ENCODE data around the gene CTDP1. TPM values are rescaled to one million over a fixed set of nuclear protein-coding genes. Genes with fewer than 3 reads are reported as not detected.
"Not testable (repeated sequence)": the region's sequence is repeated elsewhere in the genome, so short reads cannot be mapped to it uniquely, and the experiment has no call there.

The CTDP1 gene
- total RNA-seq, 2 experiments from 2014 or later: 34.8 to 38.0 TPM

GRCh38 chr18:79692886-79693285, 13.3 kb downstream of the CTDP1 start:
- no peaks in the 10 kb centered on the region for H3K9me3 Mint-ChIP-seq
- no peak overlapping the region for H3K27ac Mint-ChIP-seq
- H3K4me1 Mint-ChIP-seq: peaks cover 7% of the 10 kb centered on the region
- H3K4me3 Mint-ChIP-seq: no peak overlapping the region
- H3K27me3 Mint-ChIP-seq: no peaks in the 10 kb centered on the region
- DNase-seq: no peak
- ChIA-PET CTCF (no interaction called here), POLR2A (no interaction called here)
- H3K36me3 Mint-ChIP-seq (ENCODE audit: low read depth): peaks cover 25% of the 10 kb centered on the region

GRCh38 chr18:79693561-79694205, 14.1 kb downstream of the CTDP1 start:
- Mint-ChIP-seq H3K36me3 (ENCODE audit: low read depth) (peaks cover 33% of the 10 kb centered on the region), H3K4me3 (no peak overlapping the region)
- POLR2A ChIA-PET: no interaction called here

GRCh38 chr18:79694206-79694894, 14.7 kb downstream of the CTDP1 start:
- DNase-seq, POLR2A ChIA-PET, H3K27ac Mint-ChIP-seq, CTCF ChIA-PET, H3K27me3 Mint-ChIP-seq, H3K9me3 Mint-ChIP-seq, H3K4me1 Mint-ChIP-seq, H3K4me3 Mint-ChIP-seq: not testable (repeated sequence)
- H3K36me3 Mint-ChIP-seq (ENCODE audit: low read depth): peaks cover 38% of the 10 kb centered on the region

More at GRCh38 chr18:79693561-79694205, 14.1 kb downstream of the CTDP1 start:
- DNase-seq: no peak
- Mint-ChIP-seq H3K4me1 (peaks cover 4% of the 10 kb centered on the region), H3K9me3 (no peaks in the 10 kb centered on the region), H3K27me3 (no peaks in the 10 kb centered on the region), H3K27ac (no peak overlapping the region)
- CTCF ChIA-PET: no interaction called here

GRCh38 chr18:79694895-79695213, 15.3 kb downstream of the CTDP1 start:
- H3K4me1 Mint-ChIP-seq: no peaks in the 10 kb centered on the region
- no peaks in the 10 kb centered on the region for H3K27me3 Mint-ChIP-seq
- CTCF ChIA-PET: no interaction called here
- POLR2A ChIA-PET: no interaction called here
- no peak overlapping the region for H3K27ac Mint-ChIP-seq
- H3K9me3 Mint-ChIP-seq: no peaks in the 10 kb centered on the region
- no peak for DNase-seq
- no peak overlapping the region for H3K4me3 Mint-ChIP-seq
- H3K36me3 Mint-ChIP-seq (ENCODE audit: low read depth): peaks cover 43% of the 10 kb centered on the region

- Mint-ChIP-seq H3K27me3 (no peaks in the 10 kb centered on the region), H3K4me1 (no peaks in the 10 kb centered on the region), H3K27ac (no peak overlapping the region), H3K9me3 (no peaks in the 10 kb centered on the region), H3K36me3 (ENCODE audit: low read depth) (peaks cover 47% of the 10 kb centered on the region), H3K4me3 (no peak overlapping the region)
- POLR2A ChIA-PET: no interaction called here
- CTCF ChIA-PET: no interaction called here
- DNase-seq: no peak
Measured at GRCh38 chr18:79695269-79695668, 15.7 kb downstream of the CTDP1 start.

GRCh38 chr18:79695856-79696850, 16.6 kb downstream of the CTDP1 start:
- CTCF ChIA-PET: no interaction called here
- POLR2A ChIA-PET: no interaction called here

GRCh38 chr18:79697178-79697577, 17.6 kb downstream of the CTDP1 start:
- H3K27ac Mint-ChIP-seq: no peak overlapping the region
- H3K4me3 Mint-ChIP-seq: no peak overlapping the region
- POLR2A ChIA-PET: no interaction called here

More at GRCh38 chr18:79695856-79696850, 16.6 kb downstream of the CTDP1 start:
- H3K27ac Mint-ChIP-seq: no peak overlapping the region
- peaks cover 55% of the 10 kb centered on the region for H3K36me3 Mint-ChIP-seq (ENCODE audit: low read depth)
- H3K4me3 Mint-ChIP-seq: no peak overlapping the region
- H3K27me3 Mint-ChIP-seq: no peaks in the 10 kb centered on the region
- no peaks in the 10 kb centered on the region for H3K9me3 Mint-ChIP-seq
- no peaks in the 10 kb centered on the region for H3K4me1 Mint-ChIP-seq
- DNase-seq: no peak

GRCh38 chr18:79697976-79698375, 18.4 kb downstream of the CTDP1 start:
- H3K36me3 Mint-ChIP-seq (ENCODE audit: low read depth): peaks cover 59% of the 10 kb centered on the region

More at GRCh38 chr18:79697178-79697577, 17.6 kb downstream of the CTDP1 start:
- peaks cover 61% of the 10 kb centered on the region for H3K36me3 Mint-ChIP-seq (ENCODE audit: low read depth)
- H3K4me1 Mint-ChIP-seq: no peaks in the 10 kb centered on the region
- no peak for DNase-seq
- CTCF ChIA-PET: no interaction called here
- H3K9me3 Mint-ChIP-seq: no peaks in the 10 kb centered on the region
- no peaks in the 10 kb centered on the region for H3K27me3 Mint-ChIP-seq

GRCh38 chr18:79698668-79699335, 19.2 kb downstream of the CTDP1 start:
- H3K4me1 Mint-ChIP-seq: no peaks in the 10 kb centered on the region
- no peaks in the 10 kb centered on the region for H3K9me3 Mint-ChIP-seq
- no peaks in the 10 kb centered on the region for H3K27me3 Mint-ChIP-seq
- ChIA-PET POLR2A (no interaction called here), CTCF (no interaction called here)
- no peak overlapping the region for H3K4me3 Mint-ChIP-seq
- DNase-seq: no peak
- H3K27ac Mint-ChIP-seq: no peak overlapping the region
- H3K36me3 Mint-ChIP-seq (ENCODE audit: low read depth): peaks cover 65% of the 10 kb centered on the region

More at GRCh38 chr18:79697976-79698375, 18.4 kb downstream of the CTDP1 start:
- CTCF ChIA-PET: no interaction called here
- no peak for DNase-seq
- Mint-ChIP-seq H3K27me3 (no peaks in the 10 kb centered on the region), H3K27ac (no peak overlapping the region), H3K4me1 (no peaks in the 10 kb centered on the region), H3K4me3 (no peak overlapping the region), H3K9me3 (no peaks in the 10 kb centered on the region)
- POLR2A ChIA-PET: no interaction called here

- CTCF ChIA-PET: no interaction called here
- POLR2A ChIA-PET: no interaction called here
- Mint-ChIP-seq H3K27ac (no peak overlapping the region), H3K36me3 (ENCODE audit: low read depth) (peaks cover 73% of the 10 kb centered on the region), H3K27me3 (no peaks in the 10 kb centered on the region), H3K4me1 (no peaks in the 10 kb centered on the region), H3K9me3 (no peaks in the 10 kb centered on the region), H3K4me3 (no peak overlapping the region)
- DNase-seq: no peak
Measured at GRCh38 chr18:79699653-79700052, 20.1 kb downstream of the CTDP1 start.

- Mint-ChIP-seq H3K4me1 (no peaks in the 10 kb centered on the region), H3K9me3 (no peaks in the 10 kb centered on the region), H3K27me3 (no peaks in the 10 kb centered on the region), H3K4me3 (no peak overlapping the region), H3K36me3 (ENCODE audit: low read depth) (peaks cover 83% of the 10 kb centered on the region), H3K27ac (no peak overlapping the region)
- CTCF ChIA-PET: interaction anchor here (1.0 kb wide), 1 partner anchor 12 kb away, joined by 3 read pairs; no protein-coding TSS in a partner anchor
- DNase-seq: no peak
- POLR2A ChIA-PET: no interaction called here
Measured at GRCh38 chr18:79702906-79703305, 23.3 kb downstream of the CTDP1 start.

- Mint-ChIP-seq H3K9me3 (no peaks in the 10 kb centered on the region), H3K4me1 (peaks cover 3% of the 10 kb centered on the region), H3K27ac (no peak overlapping the region), H3K27me3 (no peaks in the 10 kb centered on the region), H3K36me3 (ENCODE audit: low read depth) (peaks cover 77% of the 10 kb centered on the region), H3K4me3 (no peak overlapping the region)
- CTCF ChIA-PET: no interaction called here
- POLR2A ChIA-PET: no interaction called here
- DNase-seq: no peak
Measured at GRCh38 chr18:79704631-79705030, 25.0 kb downstream of the CTDP1 start.

- Mint-ChIP-seq H3K4me1 (peaks cover 3% of the 10 kb centered on the region), H3K9me3 (no peaks in the 10 kb centered on the region), H3K4me3 (no peak overlapping the region), H3K27me3 (no peaks in the 10 kb centered on the region), H3K27ac (no peak overlapping the region), H3K36me3 (ENCODE audit: low read depth) (peaks cover 77% of the 10 kb centered on the region)
- no peak for DNase-seq
- POLR2A ChIA-PET: no interaction called here
- CTCF ChIA-PET: no interaction called here
Measured at GRCh38 chr18:79705272-79705671, 25.7 kb downstream of the CTDP1 start.

Data from activated CD4-positive, alpha-beta memory T cell treated with anti-CD3 and anti-CD28 coated beads, Interleukin-2, amount 10 ng/mL, durations not matched to agents 7 days and 5 days (primary cell).